ENCODE data around the gene OSCAR. TPM values are rescaled to one million over a fixed set of nuclear protein-coding genes. Genes with fewer than 3 reads are reported as not detected.

OSCAR gene, protein sequence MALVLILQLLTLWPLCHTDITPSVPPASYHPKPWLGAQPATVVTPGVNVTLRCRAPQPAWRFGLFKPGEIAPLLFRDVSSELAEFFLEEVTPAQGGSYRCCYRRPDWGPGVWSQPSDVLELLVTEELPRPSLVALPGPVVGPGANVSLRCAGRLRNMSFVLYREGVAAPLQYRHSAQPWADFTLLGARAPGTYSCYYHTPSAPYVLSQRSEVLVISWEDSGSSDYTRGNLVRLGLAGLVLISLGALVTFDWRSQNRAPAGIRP
- 10 to 100 TPM in 6 of 7 donors, 1 to 10 TPM in 1; 9.1 to 49.5 (median 18.3) TPM for total RNA-seq
- 10 to 100 TPM in 2 of 3 donors, 1 to 10 TPM in 1; 2.4 to 18.2 (median 12.9) TPM for polyA plus RNA-seq
- long read RNA-seq, donor 1, result 0 reads
- long read RNA-seq, donor 2, result 0 reads

DNA sequence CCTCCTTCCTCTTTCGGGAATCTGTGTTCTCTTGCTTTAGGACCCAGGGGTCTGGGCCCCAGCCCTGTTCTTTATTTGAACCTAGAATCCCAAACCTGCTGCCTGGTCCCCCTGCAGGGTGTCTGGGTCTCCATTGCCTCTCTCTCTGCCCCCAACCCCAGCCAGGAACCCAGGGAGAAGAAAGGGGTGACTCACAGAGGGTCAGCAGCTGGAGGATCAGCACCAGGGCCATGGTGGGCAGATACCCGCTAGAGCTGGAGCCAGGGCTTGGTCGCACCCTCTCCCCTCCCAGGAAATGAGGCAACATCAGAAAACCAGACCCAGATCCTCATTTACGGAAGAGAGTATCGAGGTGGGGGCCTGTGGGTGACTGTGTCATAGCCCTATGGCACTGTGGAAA is at the start of gene OSCAR:
Gene OSCAR, minus strand, starts transcription at position 243 of the 400 bp plus-strand sequence. Its CDS starts 11 bp downstream, at position 232.
- peak within 1 kb of the TSS in 7 of 8 donors; percentile 53 to 89 (median 77) for H3K27ac ChIP-seq

DNA sequence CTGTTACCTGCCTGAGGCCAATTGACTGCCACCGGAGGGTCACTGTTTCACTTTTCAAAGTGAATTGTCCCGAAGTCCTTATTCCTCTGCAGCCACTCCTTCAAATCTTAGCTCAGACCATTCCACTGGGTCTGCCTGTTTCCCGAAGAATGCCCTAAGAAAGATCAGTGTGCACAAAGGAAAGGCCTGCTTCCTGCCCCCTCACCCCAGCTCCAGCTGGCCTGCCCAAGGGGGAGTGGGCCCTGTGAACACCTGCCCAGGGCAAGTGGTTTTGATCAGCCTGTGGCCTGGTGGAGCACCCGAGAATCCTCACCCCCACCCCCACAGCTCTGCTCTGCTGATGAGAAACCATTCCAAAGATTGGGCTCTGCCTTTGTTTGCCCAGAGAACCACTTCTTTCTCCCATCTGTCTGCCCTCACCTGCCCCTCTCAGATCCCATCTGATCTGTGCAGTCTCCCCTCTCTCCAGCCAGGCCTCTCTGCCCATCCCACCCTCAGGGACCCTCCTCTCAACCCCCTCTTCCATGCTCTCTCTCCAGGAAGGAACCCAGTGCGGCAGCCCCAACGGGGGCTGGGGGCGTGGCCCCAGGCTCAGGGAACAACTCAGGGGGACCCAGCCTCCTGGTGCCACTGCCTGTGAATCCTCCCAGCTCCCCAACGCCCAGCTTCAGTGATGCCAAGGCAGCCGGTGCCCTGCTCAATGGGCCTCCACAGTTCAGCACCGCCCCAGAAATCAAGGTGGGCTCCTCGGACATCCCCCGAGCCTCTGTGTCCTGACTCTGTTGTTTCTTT is 48.6 kb upstream of the OSCAR start:
- intact Hi-C loops (cut with DNase I; ENCODE audit: low total_unique reads), result no loop called here
- 74 to 81% (median 79%) methylated on average over 12 of the region's 12 CpGs for WGBS, 5 donors
- H3K27me3 ChIP-seq (replicated peaks in 1 of 7), result no peaks in the 10 kb centered on the region
- H3K4me3 ChIP-seq, result no peak overlapping the region
- peak in 1 of 3 donors; percentile 46 for TF ChIP-seq POLR2AphosphoS5 (IDR thresholded peaks at IDR 0.05)
- no peak for TF ChIP-seq POLR2A (IDR thresholded peaks at IDR 0.05)
- H3K27ac ChIP-seq, result peak overlapping the region in 3 of 8 donors; percentile 40 to 67 (median 56)
- H3K4me1 ChIP-seq, result peaks cover 0 to 51% (median 9%) of the 10 kb centered on the region in 6 donors
- DNase-seq, result no peak
- peaks cover 4 to 100% (median 100%) of the 10 kb centered on the region in 6 donors for H3K36me3 ChIP-seq
- no peaks in the 10 kb centered on the region for H3K9me3 ChIP-seq

More for the DNA sequence above, at the start of gene OSCAR:
- peak in 2 of 3 donors; percentile 10 to 52 for TF ChIP-seq POLR2AphosphoS5 (IDR thresholded peaks at IDR 0.05)
- TF ChIP-seq, protein P1, sequence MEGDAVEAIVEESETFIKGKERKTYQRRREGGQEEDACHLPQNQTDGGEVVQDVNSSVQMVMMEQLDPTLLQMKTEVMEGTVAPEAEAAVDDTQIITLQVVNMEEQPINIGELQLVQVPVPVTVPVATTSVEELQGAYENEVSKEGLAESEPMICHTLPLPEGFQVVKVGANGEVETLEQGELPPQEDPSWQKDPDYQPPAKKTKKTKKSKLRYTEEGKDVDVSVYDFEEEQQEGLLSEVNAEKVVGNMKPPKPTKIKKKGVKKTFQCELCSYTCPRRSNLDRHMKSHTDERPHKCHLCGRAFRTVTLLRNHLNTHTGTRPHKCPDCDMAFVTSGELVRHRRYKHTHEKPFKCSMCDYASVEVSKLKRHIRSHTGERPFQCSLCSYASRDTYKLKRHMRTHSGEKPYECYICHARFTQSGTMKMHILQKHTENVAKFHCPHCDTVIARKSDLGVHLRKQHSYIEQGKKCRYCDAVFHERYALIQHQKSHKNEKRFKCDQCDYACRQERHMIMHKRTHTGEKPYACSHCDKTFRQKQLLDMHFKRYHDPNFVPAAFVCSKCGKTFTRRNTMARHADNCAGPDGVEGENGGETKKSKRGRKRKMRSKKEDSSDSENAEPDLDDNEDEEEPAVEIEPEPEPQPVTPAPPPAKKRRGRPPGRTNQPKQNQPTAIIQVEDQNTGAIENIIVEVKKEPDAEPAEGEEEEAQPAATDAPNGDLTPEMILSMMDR (IDR thresholded peaks at IDR 0.05 in 8 of 11, conservative IDR thresholded peaks at IDR 0.05 in 3 of 11), result no peak
- intact Hi-C loops (cut with DNase I; ENCODE audit: low total_unique reads), result no loop called here
- Histone ChIP-seq H3K27me3 (replicated peaks in 1 of 7) (peaks cover 0 to 9% (median 4%) of the 10 kb centered on the region in 7 donors), H3K9me3 (no peaks in the 10 kb centered on the region), H3K36me3 (peaks cover 0 to 14% (median 2%) of the 10 kb centered on the region in 6 donors), H3K4me3 (peak within 1 kb of the TSS in 4 of 8 donors; percentile 4 to 52 (median 26)), H3K4me1 (peaks cover 11 to 94% (median 36%) of the 10 kb centered on the region in 6 donors)
- peak; percentile 82 for DNase-seq
- WGBS, 5 donors, result 32 to 53% (median 41%) methylated on average over 5 of the region's 5 CpGs

DNA sequence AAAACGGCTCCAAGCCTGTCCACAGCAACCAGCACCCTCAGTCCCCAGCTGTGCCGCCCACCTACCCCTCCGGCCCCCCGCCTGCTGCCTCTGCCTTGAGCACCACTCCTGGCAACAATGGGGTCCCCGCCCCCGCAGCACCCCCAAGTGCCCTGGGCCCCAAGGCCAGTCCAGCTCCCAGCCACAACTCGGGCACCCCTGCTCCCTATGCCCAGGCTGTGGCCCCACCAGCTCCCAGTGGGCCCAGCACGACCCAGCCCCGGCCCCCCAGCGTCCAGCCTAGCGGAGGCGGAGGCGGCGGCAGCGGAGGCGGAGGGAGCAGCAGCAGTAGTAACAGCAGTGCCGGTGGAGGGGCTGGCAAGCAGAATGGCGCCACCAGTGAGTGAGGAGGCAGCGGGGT is 47.6 kb upstream of the OSCAR start:
- Histone ChIP-seq H3K4me1 (peaks cover 0 to 40% (median 6%) of the 10 kb centered on the region in 6 donors), H3K9me3 (no peaks in the 10 kb centered on the region), H3K36me3 (peaks cover 10 to 100% (median 100%) of the 10 kb centered on the region in 6 donors), H3K27ac (peak overlapping the region in 6 of 8 donors; percentile 20 to 67 (median 36)), H3K27me3 (replicated peaks in 1 of 7) (no peaks in the 10 kb centered on the region), H3K4me3 (no peak overlapping the region)
- whole genome bisulfite sequencing, 5 donors, result 76 to 95% (median 80%) methylated on average over 16 to 19 of the region's 19 CpGs
- TF ChIP-seq, protein P1 (IDR thresholded peaks at IDR 0.05 in 8 of 11, conservative IDR thresholded peaks at IDR 0.05 in 3 of 11), result no peak
- TF ChIP-seq POLR2A (IDR thresholded peaks at IDR 0.05) (no peak), POLR2AphosphoS5 (IDR thresholded peaks at IDR 0.05) (peak in 1 of 3 donors; percentile 59)
- DNase-seq, result no peak
- intact Hi-C loops (cut with DNase I; ENCODE audit: low total_unique reads), result no loop called here

DNA sequence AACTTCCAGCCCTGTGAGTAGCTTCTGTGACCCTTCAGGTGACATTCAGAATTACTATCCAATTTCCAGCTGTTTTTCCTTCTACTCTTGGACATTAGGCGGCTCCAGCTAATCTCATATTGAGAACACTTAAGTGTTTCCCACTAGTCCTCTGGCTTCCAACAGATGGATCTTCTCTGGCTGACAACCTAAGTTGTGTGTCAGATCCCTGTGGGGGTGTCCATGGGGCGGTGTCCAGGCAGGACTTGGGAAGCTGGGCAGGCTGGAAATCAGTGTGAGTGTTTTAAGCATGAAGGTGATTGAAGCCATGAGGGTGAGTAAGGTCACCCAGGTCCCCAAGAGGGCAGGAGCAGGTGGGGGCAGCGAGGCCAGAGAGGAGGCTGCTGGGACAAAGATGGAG is 47.1 kb upstream of the OSCAR start:
- peak overlapping the region in 6 of 8 donors; percentile 20 to 67 (median 44) for H3K27ac ChIP-seq
- WGBS, 5 donors, result 69 to 92% (median 85%) methylated on average over 3 of the region's 3 CpGs
- H3K36me3 ChIP-seq, result peaks cover 10 to 100% (median 100%) of the 10 kb centered on the region in 6 donors
- H3K9me3 ChIP-seq, result no peaks in the 10 kb centered on the region
- no peak for DNase-seq
- intact Hi-C loops (cut with DNase I; ENCODE audit: low total_unique reads), result no loop called here
- TF ChIP-seq, protein P1 (IDR thresholded peaks at IDR 0.05 in 8 of 11, conservative IDR thresholded peaks at IDR 0.05 in 3 of 11), result peak in 1 of 11 experiments; percentile 6
- TF ChIP-seq POLR2A (IDR thresholded peaks at IDR 0.05), result no peak
- peak in 1 of 3 donors; percentile 27 for TF ChIP-seq POLR2AphosphoS5 (IDR thresholded peaks at IDR 0.05)
- H3K27me3 ChIP-seq (replicated peaks in 1 of 7), result no peaks in the 10 kb centered on the region
- no peak overlapping the region for H3K4me3 ChIP-seq
- H3K4me1 ChIP-seq, result peaks cover 0 to 37% (median 6%) of the 10 kb centered on the region in 6 donors
